Left ventricle myocardium superior (tissue), 1 donor: Measurements from ENCODE around the gene CEBPZ. TPM values are rescaled to one million over a fixed set of nuclear protein-coding genes. Genes with fewer than 3 reads are reported as not detected.
"Not testable (repeated sequence)": the region's sequence is repeated elsewhere in the genome, so short reads cannot be mapped to it uniquely, and the experiment has no call there.

ENCODE experiments used
- ATAC-seq: fragments of 200-7000 bp; cut with Tn5 transposase; one replicate; pipeline ENCODE4 v1.9.1; 2020; ENCODE audit warnings: mild to moderate bottlenecking, moderate library complexity
- DNase-seq: peaks from one replicate; pipeline ENCODE4 v3.0.0-alpha.2; 2020
- intact Hi-C: fragments of 100-400 bp; cut with micrococcal nuclease; formaldehyde crosslinking; loops from one replicate; pipeline ENCODE4 v1.11.0; 2022
- total RNA-seq: library from RNA; stranded (reverse); fragmentation: NEBNext Ultra II Directional; extraction: Animal tissue kit (Norgen Biotek cat#: 25700); gene quantifications from one replicate; pipeline ENCODE4 v1.2.1, GENCODE V29; 2021
- donor health status: DM: no; HTN: yes; CAD: no; lungs with severe emphysema.

The CEBPZ gene
- total RNA-seq, 1 donor from 2014 or later: 28.9 TPM

- ATAC-seq (no peak), DNase-seq (no peak)
- intact Hi-C loops: no loop called here
Observed at GRCh38 chr2:37226863-37227262, 4.5 kb downstream of the CEBPZ start.

- ATAC-seq, DNase-seq, intact Hi-C loops: not testable (repeated sequence)
Observed at GRCh38 chr2:37225129-37225528, 6.3 kb downstream of the CEBPZ start.

GRCh38 chr2:37224063-37224462 lies 7.3 kb downstream of the CEBPZ start:
- intact Hi-C loops: no loop called here
- ATAC-seq: no peak
- no peak for DNase-seq

- intact Hi-C loops: no loop called here
- ATAC-seq: no peak
- no peak for DNase-seq
Observed at GRCh38 chr2:37223131-37223530, 8.3 kb downstream of the CEBPZ start.

- DNase-seq: no peak
- intact Hi-C loops: no loop called here
- no peak for ATAC-seq
Observed at GRCh38 chr2:37219046-37219445, 12.3 kb downstream of the CEBPZ start.

GRCh38 chr2:37215250-37215649 lies 16.1 kb downstream of the CEBPZ start:
- DNase-seq: no peak
- no peak for ATAC-seq
- intact Hi-C loops: no loop called here

GRCh38 chr2:37211939-37212338 lies 19.5 kb downstream of the CEBPZ start:
- ATAC-seq (no peak), DNase-seq (no peak)
- intact Hi-C loops: no loop called here

GRCh38 chr2:37211212-37211611 lies 20.2 kb downstream of the CEBPZ start:
- ATAC-seq (no peak), DNase-seq (no peak)
- intact Hi-C loops: no loop called here

- intact Hi-C loops, DNase-seq, ATAC-seq: not testable (repeated sequence)
Observed at GRCh38 chr2:37206760-37207159, 24.6 kb downstream of the CEBPZ start.

GRCh38 chr2:37205689-37206341 lies 25.6 kb downstream of the CEBPZ start:
- intact Hi-C loops: no loop called here
- no peak for ATAC-seq
- DNase-seq: no peak

- ATAC-seq, DNase-seq, intact Hi-C loops: not testable (repeated sequence)
Observed at GRCh38 chr2:37205071-37205661, 26.2 kb downstream of the CEBPZ start.

- ATAC-seq: no peak
- no peak for DNase-seq
- intact Hi-C loops: no loop called here
Observed at GRCh38 chr2:37203708-37204107, 27.7 kb downstream of the CEBPZ start.

- ATAC-seq (no peak), DNase-seq (no peak)
- intact Hi-C loops: no loop called here
Observed at GRCh38 chr2:37201766-37202165, 29.6 kb downstream of the CEBPZ start.

- intact Hi-C loops: no loop called here
- DNase-seq (no peak), ATAC-seq (no peak)
Observed at GRCh38 chr2:37201208-37201607, 30.2 kb downstream of the CEBPZ start.

GRCh38 chr2:37198681-37199065 lies 32.7 kb downstream of the CEBPZ start:
- DNase-seq (no peak), ATAC-seq (no peak)
- intact Hi-C loops: no loop called here

GRCh38 chr2:37196320-37197195 lies 34.8 kb downstream of the CEBPZ start, which contains the start of gene CEBPZOS:
CEBPZOS (plus strand) TSS chr2:37196496; CDS start chr2:37199705, 3,209 bp downstream.
- peak; percentile 94 for ATAC-seq
- DNase-seq: peak; percentile 91
- intact Hi-C loops: no loop called here

- ATAC-seq, DNase-seq, intact Hi-C loops: not testable (repeated sequence)
Observed at GRCh38 chr2:37195862-37196319, 35.5 kb downstream of the CEBPZ start.

- ATAC-seq: no peak
- intact Hi-C loops: no loop called here
- DNase-seq: no peak
Observed at GRCh38 chr2:37192551-37192950, 38.8 kb downstream of the CEBPZ start.

GRCh38 chr2:37191747-37192146 lies 39.6 kb downstream of the CEBPZ start:
- ATAC-seq: no peak
- no peak for DNase-seq
- intact Hi-C loops: no loop called here

- intact Hi-C loops: no loop called here
- ATAC-seq: no peak
- no peak for DNase-seq
Observed at GRCh38 chr2:37191253-37191652, 40.1 kb downstream of the CEBPZ start.
